Thoracic aorta (tissue), 2 donors: ENCODE results near the gene BNIP2. TPM values are rescaled to one million over a fixed set of nuclear protein-coding genes. Genes with fewer than 3 reads are reported as not detected.

Experiments used
- ATAC-seq: fragments of 150-250 bp; one replicate; pipeline ENCODE4 v1.8.0; 2017; ENCODE audit warnings: low read depth; ENCODE audit not compliant: insufficient number of reproducible peaks, low FRiP score
- DNase-seq: peaks from one replicate; pipeline ENCODE4 v3.0.0-alpha.2; 2020; ENCODE audit warnings: low spot score
- H3K27ac ChIP-seq, 2 donors: fragments of 200-600 bp; sonication (generic); 1 replicate in 1 of 2; 2 replicates in 1 of 2; pipeline ENCODE4 v1.5.1; 2016; ENCODE audit warnings: mild to moderate bottlenecking in 2 of 2, moderate library complexity in 2 of 2
- H3K27me3 ChIP-seq: fragments of 200-600 bp; sonication (generic); replicated peaks from 2 replicates; pipeline ENCODE4 v1.6.0; 2016; ENCODE audit warnings: mild to moderate bottlenecking; ENCODE audit not compliant: insufficient read depth
- H3K36me3 ChIP-seq: fragments of 200-600 bp; sonication (generic); one replicate; pipeline ENCODE4 v1.5.1; 2016
- H3K4me1 ChIP-seq, 2 donors: fragments of 200-600 bp; sonication (generic); 1 replicate in 1 of 2; 2 replicates in 1 of 2; pipeline versions ENCODE4 v1.5.1 to v1.6.0; 2016; ENCODE audit warnings: low read depth in 2 of 2, mild to moderate bottlenecking in 1 of 2; ENCODE audit not compliant: control insufficient read depth in 1 of 2
- H3K4me3 ChIP-seq: fragments of 200-600 bp; sonication (generic); 2 replicates; pipeline ENCODE4 v1.5.1; 2016; ENCODE audit warnings: mild to moderate bottlenecking
- H3K9me3 ChIP-seq: fragments of 200-600 bp; sonication (generic); 2 replicates; pipeline ENCODE4 v1.5.1; 2016
- CTCF ChIP-seq: fragments of 200-600 bp; sonication (generic); IDR thresholded peaks from one replicate; pipeline ENCODE4 v1.5.1; 2019; ENCODE audit warnings: antibody characterized with exemption
- total RNA-seq, 2 donors: library from RNA; depleted of rRNA; stranded (reverse); fragments of >200 nt; gene quantifications; one replicate each; pipeline versions ENCODE4 v1.1.0 to v1.2.3, GENCODE V29; 2016

Gene BNIP2
- total RNA-seq, 2 donors from 2014 or later, result 126 to 183 TPM

DNA sequence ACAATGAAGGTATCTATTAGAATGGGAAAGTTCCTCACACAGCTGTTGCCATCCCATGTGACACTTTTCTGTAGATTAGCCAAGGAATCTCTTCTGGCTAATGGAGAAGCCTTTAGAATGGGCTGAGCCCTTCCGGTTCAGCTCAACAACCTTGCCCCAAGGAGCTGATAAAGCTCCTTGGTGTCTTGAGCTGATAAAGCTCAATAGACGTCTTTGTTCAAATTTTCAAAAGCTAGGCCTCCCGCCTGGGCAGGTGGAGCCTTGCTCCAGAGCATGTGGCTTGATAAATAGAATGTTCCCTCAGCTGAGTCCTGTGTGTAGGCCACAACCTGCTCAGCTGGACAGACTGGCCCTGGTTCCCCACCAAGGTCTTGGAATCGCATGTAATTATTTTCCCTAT lies 7.2 kb upstream of the BNIP2 start:
- no peaks in the 10 kb centered on the region for H3K27me3 ChIP-seq
- H3K9me3 ChIP-seq, result no peaks in the 10 kb centered on the region
- no peak for TF ChIP-seq CTCF
- no peaks in the 10 kb centered on the region for H3K36me3 ChIP-seq
- DNase-seq, result no peak
- H3K27ac ChIP-seq, result no peak overlapping the region
- no peak for ATAC-seq
- no peaks in the 10 kb centered on the region for H3K4me1 ChIP-seq
- H3K4me3 ChIP-seq, result no peak overlapping the region

DNA sequence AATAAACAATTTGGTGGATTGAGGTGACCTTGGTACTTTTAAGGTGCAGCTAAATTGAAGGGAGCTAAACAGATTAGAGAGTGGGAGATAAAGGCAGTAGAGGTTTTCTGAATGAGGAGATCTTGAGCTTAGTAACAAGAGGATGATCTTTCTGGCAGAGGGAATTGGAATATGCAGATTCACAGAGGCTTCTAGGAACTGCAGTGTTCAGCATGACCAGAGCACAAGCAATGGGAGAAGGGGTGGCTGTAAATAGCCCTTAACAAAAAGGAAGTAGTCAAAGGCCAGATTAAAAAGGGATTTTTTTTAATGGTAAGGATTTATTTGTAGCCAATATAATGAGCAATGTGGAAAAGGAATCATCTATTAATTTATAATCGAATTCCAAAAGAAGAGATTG lies 5.7 kb upstream of the BNIP2 start:
- TF ChIP-seq CTCF, result no peak
- DNase-seq, result no peak
- H3K4me3 ChIP-seq, result no peak overlapping the region
- ATAC-seq, result no peak
- H3K27ac ChIP-seq, result no peak overlapping the region
- no peaks in the 10 kb centered on the region for H3K36me3 ChIP-seq
- H3K27me3 ChIP-seq, result no peaks in the 10 kb centered on the region
- H3K9me3 ChIP-seq, result no peaks in the 10 kb centered on the region
- peaks cover 0 to 6% of the 10 kb centered on the region in 2 donors for H3K4me1 ChIP-seq

GRCh38 chr15:59691194-59691805 lies 2.2 kb upstream of the BNIP2 start:
- no peak for DNase-seq

DNA sequence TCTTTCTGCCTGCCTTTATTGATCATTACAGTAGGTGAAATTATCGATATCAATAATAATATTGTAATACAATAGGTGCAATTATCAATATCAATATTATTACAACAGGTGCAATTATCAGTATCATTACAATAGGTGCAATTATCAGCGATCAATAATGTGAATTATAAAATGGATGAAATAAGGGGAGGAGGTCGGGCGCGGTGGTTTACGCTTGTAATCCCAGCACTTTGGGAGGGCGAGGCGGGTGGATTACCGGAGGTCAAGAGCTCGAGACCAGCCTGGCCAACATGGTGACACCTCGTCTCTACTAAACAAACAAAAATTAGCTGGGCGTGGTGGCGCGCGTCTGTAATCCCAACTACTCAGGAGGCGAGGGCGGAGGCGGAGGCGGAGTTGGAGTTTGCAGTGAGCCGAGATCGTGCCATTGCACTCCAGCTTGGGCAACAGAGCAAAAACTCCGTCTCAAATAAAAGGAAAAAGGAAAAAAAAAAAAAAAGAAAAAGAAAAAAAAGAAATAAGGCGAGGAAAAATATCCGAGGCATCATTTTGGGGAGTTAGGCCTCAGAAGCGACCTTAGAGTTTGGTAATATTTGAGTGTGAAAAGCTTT lies 611 bp upstream of the BNIP2 start:
- Histone ChIP-seq H3K36me3 (no peaks in the 10 kb centered on the region), H3K27ac (peak overlapping the region; percentile 96 to 97), H3K4me1 (peaks cover 27 to 35% of the 10 kb centered on the region in 2 donors), H3K27me3 (no peaks in the 10 kb centered on the region), H3K9me3 (no peaks in the 10 kb centered on the region), H3K4me3 (peak overlapping the region; percentile 89)
- peak; percentile 81 for DNase-seq
- peak; percentile 24 for ATAC-seq
- no peak for TF ChIP-seq CTCF

More at GRCh38 chr15:59691194-59691805, 2.2 kb upstream of the BNIP2 start:
- H3K9me3 ChIP-seq, result no peaks in the 10 kb centered on the region
- H3K4me1 ChIP-seq, result peaks cover 13 to 24% of the 10 kb centered on the region in 2 donors
- H3K4me3 ChIP-seq, result no peak overlapping the region
- H3K36me3 ChIP-seq, result no peaks in the 10 kb centered on the region
- H3K27me3 ChIP-seq, result no peaks in the 10 kb centered on the region
- TF ChIP-seq CTCF, result peak; percentile 65
- no peak for ATAC-seq
- H3K27ac ChIP-seq, result no peak overlapping the region

DNA sequence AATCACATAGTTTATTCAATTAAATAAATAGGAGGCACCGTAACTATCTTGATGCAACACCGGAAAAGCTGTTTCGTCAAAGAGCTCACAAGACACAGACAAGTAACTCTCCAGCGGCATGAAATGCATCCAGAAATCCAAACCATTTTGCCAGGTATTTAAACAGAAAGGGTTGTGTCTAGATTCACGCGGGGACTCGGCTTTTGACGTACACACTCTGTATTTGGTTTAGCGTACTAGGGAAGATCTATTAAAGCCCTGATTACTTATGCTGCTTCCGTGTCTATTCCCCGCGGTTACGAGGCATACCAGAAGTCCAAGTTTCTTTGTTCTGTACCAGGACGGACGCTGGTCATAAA lies 718 bp downstream of the BNIP2 start:
- Histone ChIP-seq H3K4me3 (peak overlapping the region; percentile 89), H3K9me3 (no peaks in the 10 kb centered on the region), H3K4me1 (peaks cover 31 to 35% of the 10 kb centered on the region in 2 donors), H3K27ac (peak overlapping the region; percentile 96 to 97), H3K36me3 (no peaks in the 10 kb centered on the region), H3K27me3 (no peaks in the 10 kb centered on the region)
- ATAC-seq, result peak; percentile 5
- DNase-seq, result no peak
- no peak for TF ChIP-seq CTCF
